Mesenchymal stem cell (in vitro differentiated cells and primary cell): Measurements from ENCODE around the gene ALG14.
A peak's percentile ranks its signal among the peaks of the same experiment; 100 is the strongest.
"Not testable (repeated sequence)": the region's sequence is repeated elsewhere in the genome, so short reads cannot be mapped to it uniquely, and the experiment has no call there.

ENCODE experiments used
- DNase-seq: peaks from one replicate; pipeline ENCODE4 v3.0.0-alpha.2; 2013
- H2AFZ ChIP-seq: one replicate; pipeline ENCODE4 v1.6.1; 2013; ENCODE audit warnings: low read depth, mild to moderate bottlenecking, control low read depth, inconsistent platforms, low read length, moderate library complexity
- H2AK5ac ChIP-seq: 2 replicates; pipeline ENCODE4 v1.6.1; 2013; ENCODE audit warnings: low read length, moderate library complexity, mild to moderate bottlenecking, inconsistent platforms; ENCODE audit not compliant: severe bottlenecking
- H2BK120ac ChIP-seq: one replicate; pipeline ENCODE4 v1.6.1; 2013; ENCODE audit warnings: low read depth, mild to moderate bottlenecking, inconsistent platforms, low read length, moderate library complexity
- H2BK12ac ChIP-seq, 2 experiments: one replicate each; pipeline ENCODE4 v1.6.1; 2013; ENCODE audit warnings: inconsistent platforms in 2 of 2, low read length in 2 of 2, mild to moderate bottlenecking in 2 of 2, moderate library complexity in 2 of 2, control low read depth in 1 of 2
- H2BK15ac ChIP-seq: one replicate; pipeline ENCODE4 v1.6.1; 2013; ENCODE audit warnings: mild to moderate bottlenecking, low read depth, inconsistent platforms; ENCODE audit not compliant: poor library complexity, severe bottlenecking
- H2BK5ac ChIP-seq: 2 replicates; pipeline ENCODE4 v1.6.1; 2013; ENCODE audit warnings: low read depth, mild to moderate bottlenecking, low read length, control low read depth, inconsistent platforms; ENCODE audit not compliant: poor library complexity, severe bottlenecking
- H3K14ac ChIP-seq, 2 experiments: one replicate each; pipeline ENCODE4 v1.6.1; 2013; ENCODE audit warnings: inconsistent platforms in 2 of 2, low read length in 2 of 2, control low read depth in 1 of 2, mild to moderate bottlenecking in 1 of 2, moderate library complexity in 1 of 2
- H3K18ac ChIP-seq, 2 experiments: one replicate each; pipeline ENCODE4 v1.6.1; 2013; ENCODE audit warnings: inconsistent platforms in 2 of 2, low read length in 2 of 2, control low read depth in 1 of 2, low read depth in 1 of 2, mild to moderate bottlenecking in 1 of 2
- H3K23ac ChIP-seq, 2 experiments: one replicate each; pipeline ENCODE4 v1.6.1; 2013; ENCODE audit warnings: inconsistent platforms in 2 of 2, low read length in 2 of 2, mild to moderate bottlenecking in 2 of 2, moderate library complexity in 2 of 2, control low read depth in 1 of 2
- H3K27ac ChIP-seq: 2 replicates; pipeline ENCODE4 v1.5.1; 2013; ENCODE audit warnings: mild to moderate bottlenecking, moderate library complexity, low read length, control low read depth, inconsistent platforms; ENCODE audit not compliant: poor library complexity, severe bottlenecking
- H3K27me3 ChIP-seq, 2 experiments: 2 replicates each; pipeline versions ENCODE4 v1.6.1 to v1.7.0; 2013; ENCODE audit warnings: low read length in 2 of 2, mild to moderate bottlenecking in 2 of 2, moderate library complexity in 2 of 2, control low read depth in 1 of 2, inconsistent platforms in 1 of 2; ENCODE audit not compliant: control insufficient read depth in 1 of 2, insufficient read depth in 1 of 2
- H3K36me3 ChIP-seq, 2 experiments: 2 replicates each; pipeline versions ENCODE4 v1.6.1 to v1.7.0; 2013; ENCODE audit warnings: low read length in 2 of 2, control low read depth in 1 of 2, inconsistent platforms in 1 of 2, low read depth in 1 of 2, mild to moderate bottlenecking in 1 of 2; ENCODE audit not compliant: insufficient read depth in 2 of 2, control insufficient read depth in 1 of 2
- H3K4ac ChIP-seq, 2 experiments: one replicate each; pipeline ENCODE4 v1.6.1; 2013; ENCODE audit warnings: inconsistent platforms in 2 of 2, low read length in 2 of 2, mild to moderate bottlenecking in 2 of 2, moderate library complexity in 2 of 2, control low read depth in 1 of 2, low read depth in 1 of 2
- H3K4me1 ChIP-seq: 2 replicates; pipeline ENCODE4 v1.6.1; 2013; ENCODE audit warnings: low read depth, low read length, control low read depth; ENCODE audit not compliant: control insufficient read depth, insufficient read depth
- H3K4me2 ChIP-seq: 2 replicates; pipeline ENCODE4 v1.6.1; 2013; ENCODE audit warnings: low read length, mild to moderate bottlenecking, inconsistent platforms; ENCODE audit not compliant: poor library complexity, severe bottlenecking
- H3K4me3 ChIP-seq, 2 experiments: 2 replicates each; pipeline versions ENCODE4 v1.5.1 to v1.7.0; 2013; ENCODE audit warnings: low read length in 2 of 2, mild to moderate bottlenecking in 2 of 2, control low read depth in 1 of 2, low read depth in 1 of 2; ENCODE audit not compliant: insufficient read depth in 1 of 2
- H3K79me1 ChIP-seq: replicated peaks from 2 replicates; pipeline ENCODE4 v1.6.1; 2013; ENCODE audit warnings: mild to moderate bottlenecking, control low read depth, low read length, inconsistent platforms; ENCODE audit not compliant: poor library complexity, severe bottlenecking
- H3K9ac ChIP-seq: 2 replicates; pipeline ENCODE4 v1.7.0; 2013; ENCODE audit warnings: mild to moderate bottlenecking, low read length, moderate library complexity
- H3K9me3 ChIP-seq: 2 replicates; pipeline ENCODE4 v1.7.0; 2013; ENCODE audit warnings: mild to moderate bottlenecking, low read length; ENCODE audit not compliant: control insufficient read depth
- H4K8ac ChIP-seq: one replicate; pipeline ENCODE4 v1.6.1; 2013; ENCODE audit warnings: inconsistent platforms, mild to moderate bottlenecking, low read length, moderate library complexity
- H4K91ac ChIP-seq: one replicate; pipeline ENCODE4 v1.6.1; 2013; ENCODE audit warnings: mild to moderate bottlenecking, low read length, inconsistent platforms
- WGBS: methylation state at CpG from one replicate; pipeline ENCODE4 v1.1.7; 2013; ENCODE audit warnings: mixed read lengths; 5-methylcytosine and 5-hydroxymethylcytosine counted together

The ALG14 gene

DNA sequence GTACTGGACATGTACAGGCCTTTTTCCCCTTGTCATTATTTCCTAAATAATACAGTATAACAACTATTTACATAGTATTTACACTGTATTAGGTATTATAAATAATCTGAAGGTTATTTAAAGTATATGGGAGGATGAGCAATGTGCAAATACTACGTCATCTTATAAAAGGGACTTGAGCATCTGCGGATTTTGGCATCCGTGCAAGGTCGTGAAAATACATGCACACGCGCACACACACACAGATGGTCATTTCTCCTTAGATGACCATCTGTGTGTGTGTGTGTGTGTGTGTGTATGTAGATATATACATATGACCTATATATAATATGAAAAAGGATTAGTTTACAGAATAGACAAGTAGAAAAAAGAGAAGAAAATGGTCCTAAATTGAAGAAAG, 15.4 kb downstream of the ALG14 start:
- Histone ChIP-seq H3K18ac (no peak overlapping the region), H2BK120ac (no peak overlapping the region), H2BK15ac (no peak overlapping the region), H2AK5ac (no peak overlapping the region), H3K79me1 (peaks cover 5% of the 10 kb centered on the region), H3K4me1 (no peaks in the 10 kb centered on the region), H3K27ac (no peak overlapping the region), H3K4me3 (no peak overlapping the region), H3K9me3 (no peaks in the 10 kb centered on the region), H3K4me2 (no peak overlapping the region), H3K4ac (no peak overlapping the region), H3K14ac (no peak overlapping the region), H2BK5ac (no peak overlapping the region), H4K91ac (no peak overlapping the region), H4K8ac (no peak overlapping the region), H2AFZ (no peak overlapping the region), H2BK12ac (no peak overlapping the region), H3K36me3 (peaks cover 0 to 8% of the 10 kb centered on the region in 2 experiments), H3K9ac (no peak overlapping the region), H3K23ac (no peak overlapping the region), H3K27me3 (no peaks in the 10 kb centered on the region)
- WGBS = 98% methylated on average over 4 of the region's 6 CpGs
- no peak for DNase-seq

DNA sequence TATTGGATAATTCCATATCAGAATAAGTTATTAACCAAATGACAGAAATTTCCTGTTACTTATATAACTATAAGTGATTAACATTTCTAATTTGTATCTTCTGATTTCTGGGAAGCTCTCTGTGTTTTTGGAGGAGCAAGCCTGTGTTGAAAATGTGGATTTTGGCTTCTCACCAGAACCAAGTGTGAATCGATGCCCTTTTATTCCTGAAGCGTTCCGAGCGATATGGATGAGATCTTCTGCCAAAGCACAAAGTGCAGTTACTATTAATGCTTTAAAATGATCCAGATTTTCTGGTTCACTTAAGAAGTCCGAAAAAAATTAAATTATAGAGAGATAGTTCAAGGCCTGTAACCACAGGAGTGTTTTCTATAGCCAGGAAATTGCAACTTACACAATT, 22.8 kb downstream of the ALG14 start:
- no peak overlapping the region for H3K27ac ChIP-seq
- no peak overlapping the region for H2BK12ac ChIP-seq
- WGBS = 98% methylated on average over 4 of the region's 5 CpGs
- no peak overlapping the region for H2BK5ac ChIP-seq
- no peak overlapping the region for H2AK5ac ChIP-seq
- no peak overlapping the region for H4K8ac ChIP-seq
- no peaks in the 10 kb centered on the region for H3K4me1 ChIP-seq
- H3K23ac ChIP-seq = no peak overlapping the region
- no peak overlapping the region for H3K9ac ChIP-seq
- no peaks in the 10 kb centered on the region for H3K27me3 ChIP-seq
- DNase-seq = no peak
- no peak overlapping the region for H4K91ac ChIP-seq
- H3K14ac ChIP-seq = no peak overlapping the region
- peaks cover 12% of the 10 kb centered on the region for H3K79me1 ChIP-seq
- H3K9me3 ChIP-seq = no peaks in the 10 kb centered on the region
- H3K36me3 ChIP-seq = no peaks in the 10 kb centered on the region
- H3K4ac ChIP-seq = no peak overlapping the region
- H2BK120ac ChIP-seq = no peak overlapping the region
- no peak overlapping the region for H3K4me2 ChIP-seq
- no peak overlapping the region for H2AFZ ChIP-seq
- no peak overlapping the region for H2BK15ac ChIP-seq
- H3K18ac ChIP-seq = no peak overlapping the region
- H3K4me3 ChIP-seq = no peak overlapping the region

DNA sequence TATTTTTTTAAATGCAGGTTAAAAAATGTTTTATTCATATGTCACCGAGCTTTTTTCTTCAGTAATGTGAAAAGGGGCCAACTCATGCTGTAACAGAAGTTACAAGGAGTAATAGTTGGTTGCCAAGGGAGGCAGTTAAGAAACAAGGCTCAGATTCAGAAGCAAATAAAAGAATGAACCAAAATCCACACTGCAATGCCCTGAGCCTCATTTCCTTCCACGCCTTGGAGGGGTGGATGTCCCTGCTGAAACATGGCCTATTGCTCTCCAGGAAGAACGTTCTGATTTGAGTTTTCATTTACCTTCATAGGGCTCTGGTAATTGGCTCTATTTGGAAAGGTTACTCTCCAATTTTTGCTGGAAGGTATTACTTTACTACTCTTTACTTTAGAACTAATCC, 24.4 kb downstream of the ALG14 start:
- Histone ChIP-seq H4K8ac (no peak overlapping the region), H3K4me2 (no peak overlapping the region), H3K23ac (no peak overlapping the region), H3K4me1 (no peaks in the 10 kb centered on the region), H2BK5ac (no peak overlapping the region), H3K14ac (no peak overlapping the region), H3K9ac (peak overlapping the region; percentile 58), H2BK12ac (no peak overlapping the region), H2BK15ac (no peak overlapping the region), H2AK5ac (peak overlapping the region; percentile 45), H3K27me3 (no peaks in the 10 kb centered on the region), H3K18ac (no peak overlapping the region), H3K79me1 (peaks cover 9% of the 10 kb centered on the region), H3K4me3 (no peak overlapping the region), H2BK120ac (no peak overlapping the region), H2AFZ (no peak overlapping the region), H4K91ac (no peak overlapping the region), H3K27ac (no peak overlapping the region), H3K4ac (no peak overlapping the region), H3K36me3 (no peaks in the 10 kb centered on the region), H3K9me3 (no peaks in the 10 kb centered on the region)
- WGBS = 100% methylated on average over 2 of the region's 3 CpGs
- no peak for DNase-seq

DNA sequence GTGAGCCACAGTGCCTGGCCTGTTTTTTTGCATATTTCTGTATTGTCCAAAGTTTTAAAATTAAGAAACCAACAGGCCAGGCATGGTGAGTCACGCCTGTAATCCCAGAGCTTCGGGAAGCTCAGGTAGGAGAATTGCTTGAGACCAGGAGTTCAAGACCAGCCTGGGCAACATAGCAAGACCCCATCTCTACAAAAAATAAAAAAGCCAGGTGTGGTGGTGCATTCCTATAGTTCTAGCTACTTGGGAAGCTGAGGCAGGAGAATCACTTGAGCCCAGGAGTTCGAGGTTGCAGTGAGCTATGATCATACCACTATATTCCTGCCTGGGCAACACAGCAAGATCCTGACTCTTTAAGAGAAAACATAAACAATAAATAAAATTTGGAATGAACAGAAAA, 25.1 kb downstream of the ALG14 start:
- H3K4ac ChIP-seq, H3K4me2 ChIP-seq, H2BK120ac ChIP-seq, H3K27me3 ChIP-seq, H3K18ac ChIP-seq, H2AFZ ChIP-seq, H4K8ac ChIP-seq, H3K36me3 ChIP-seq, H2BK15ac ChIP-seq, H3K14ac ChIP-seq, H3K9me3 ChIP-seq, H2BK12ac ChIP-seq, H3K23ac ChIP-seq, H3K27ac ChIP-seq, H3K9ac ChIP-seq, H4K91ac ChIP-seq, H3K4me1 ChIP-seq, DNase-seq, H2BK5ac ChIP-seq, H3K4me3 ChIP-seq, H2AK5ac ChIP-seq: not testable (repeated sequence)
- WGBS = 88% methylated on average over 2 of the region's 3 CpGs
- peaks cover 11% of the 10 kb centered on the region for H3K79me1 ChIP-seq
